ENCODE results near the gene CDH12. TPM values are rescaled to one million over a fixed set of nuclear protein-coding genes. Genes with fewer than 3 reads are reported as not detected.

CDH12 gene
- total RNA-seq, 4 donors from 2014 or later: not detected

DNA sequence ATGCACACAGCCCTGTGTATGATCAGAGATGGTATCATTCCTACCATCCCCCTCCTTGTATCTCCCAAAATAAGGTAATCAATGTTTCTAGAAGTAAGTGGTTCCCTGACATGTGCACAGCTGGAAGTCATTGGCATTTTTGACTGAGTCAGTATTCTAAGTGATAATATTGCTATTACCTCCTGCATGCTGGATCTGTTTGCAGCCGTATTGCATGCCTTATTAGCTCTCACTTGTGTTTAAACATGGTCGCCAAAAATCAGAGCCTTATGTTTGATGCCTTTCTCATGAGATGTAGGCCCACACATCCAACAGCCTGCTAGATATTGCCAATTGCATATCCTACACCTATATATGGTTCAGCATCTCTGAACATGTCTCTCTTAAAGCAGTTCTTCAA lies 254.3 kb downstream of the CDH12 start:
- Histone ChIP-seq H3K27me3 (no peaks in the 10 kb centered on the region), H3K36me3 (no peaks in the 10 kb centered on the region), H3K4me3 (no peak overlapping the region), H3K9me3 (no peaks in the 10 kb centered on the region), H3K27ac (no peak overlapping the region), H3K4me1 (no peaks in the 10 kb centered on the region)
- DNase-seq: no peak
- intact Hi-C loops (cut with DNase I; ENCODE audit: low total_unique reads) (no loop called here), in situ Hi-C loops (cut with MboI; ENCODE audit: low sequenced_read_pairs in 4 of 4) (no loop called here)
- TF ChIP-seq, protein P1, sequence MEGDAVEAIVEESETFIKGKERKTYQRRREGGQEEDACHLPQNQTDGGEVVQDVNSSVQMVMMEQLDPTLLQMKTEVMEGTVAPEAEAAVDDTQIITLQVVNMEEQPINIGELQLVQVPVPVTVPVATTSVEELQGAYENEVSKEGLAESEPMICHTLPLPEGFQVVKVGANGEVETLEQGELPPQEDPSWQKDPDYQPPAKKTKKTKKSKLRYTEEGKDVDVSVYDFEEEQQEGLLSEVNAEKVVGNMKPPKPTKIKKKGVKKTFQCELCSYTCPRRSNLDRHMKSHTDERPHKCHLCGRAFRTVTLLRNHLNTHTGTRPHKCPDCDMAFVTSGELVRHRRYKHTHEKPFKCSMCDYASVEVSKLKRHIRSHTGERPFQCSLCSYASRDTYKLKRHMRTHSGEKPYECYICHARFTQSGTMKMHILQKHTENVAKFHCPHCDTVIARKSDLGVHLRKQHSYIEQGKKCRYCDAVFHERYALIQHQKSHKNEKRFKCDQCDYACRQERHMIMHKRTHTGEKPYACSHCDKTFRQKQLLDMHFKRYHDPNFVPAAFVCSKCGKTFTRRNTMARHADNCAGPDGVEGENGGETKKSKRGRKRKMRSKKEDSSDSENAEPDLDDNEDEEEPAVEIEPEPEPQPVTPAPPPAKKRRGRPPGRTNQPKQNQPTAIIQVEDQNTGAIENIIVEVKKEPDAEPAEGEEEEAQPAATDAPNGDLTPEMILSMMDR (IDR thresholded peaks at IDR 0.05 in 4 of 5, conservative IDR thresholded peaks at IDR 0.05 in 1 of 5): no peak
- TF ChIP-seq POLR2A (IDR thresholded peaks at IDR 0.05): no peak
- ATAC-seq: no peak

DNA sequence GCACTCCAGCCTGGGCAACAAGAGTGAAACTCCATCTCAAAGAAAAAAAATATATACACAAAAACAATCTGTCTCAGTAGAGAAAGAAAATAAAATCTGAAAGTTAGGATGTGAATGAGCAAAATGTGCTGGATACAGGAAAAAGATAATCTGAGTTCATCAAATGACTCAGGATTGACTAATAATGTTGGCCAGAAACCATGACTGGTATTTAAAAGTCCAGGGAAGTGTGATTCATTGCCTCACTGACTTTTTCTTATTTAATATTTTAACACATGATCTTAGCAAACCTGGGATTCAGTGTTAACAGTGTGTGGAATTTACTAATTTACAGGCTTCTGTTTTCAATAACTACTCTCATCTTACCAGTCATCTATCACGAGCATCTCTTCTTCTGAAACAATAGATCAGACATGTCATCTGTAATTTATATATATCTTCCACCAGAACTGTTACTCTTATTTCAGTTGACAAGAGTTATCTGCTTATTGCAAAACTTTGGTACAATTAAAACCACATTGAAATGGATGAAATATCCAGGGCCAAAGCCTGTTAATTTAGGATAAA lies 256.7 kb downstream of the CDH12 start:
- Histone ChIP-seq H3K4me1 (no peaks in the 10 kb centered on the region), H3K4me3 (no peak overlapping the region), H3K9me3 (no peaks in the 10 kb centered on the region), H3K27ac (no peak overlapping the region), H3K27me3 (no peaks in the 10 kb centered on the region), H3K36me3 (no peaks in the 10 kb centered on the region)
- intact Hi-C loops (cut with DNase I; ENCODE audit: low total_unique reads) (no loop called here), in situ Hi-C loops (cut with MboI; ENCODE audit: low sequenced_read_pairs in 4 of 4) (no loop called here)
- ATAC-seq: no peak
- DNase-seq: no peak
- no peak for TF ChIP-seq POLR2A (IDR thresholded peaks at IDR 0.05)
- TF ChIP-seq, protein P1 (IDR thresholded peaks at IDR 0.05 in 4 of 5, conservative IDR thresholded peaks at IDR 0.05 in 1 of 5): no peak

DNA sequence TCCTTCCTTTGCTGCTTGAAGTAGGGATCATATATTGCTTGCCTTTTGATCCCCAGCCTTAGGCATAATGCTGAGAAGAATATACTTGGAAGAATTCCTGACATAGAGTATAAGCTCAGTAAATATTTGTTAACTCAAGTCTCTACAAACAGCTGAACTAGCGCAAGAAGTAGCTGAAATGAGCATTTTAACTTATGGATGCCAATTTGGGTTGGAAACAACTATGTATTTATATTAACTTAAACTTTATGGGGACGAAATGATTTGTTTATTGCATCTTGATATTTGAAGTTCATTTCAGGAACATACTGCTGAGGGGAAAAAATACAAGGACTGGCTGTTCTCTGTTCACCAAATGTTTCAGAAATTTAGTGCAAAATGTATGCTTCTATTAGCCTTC lies 258.7 kb downstream of the CDH12 start:
- in situ Hi-C loops (cut with MboI; ENCODE audit: low sequenced_read_pairs in 4 of 4): no loop called here
- intact Hi-C loops (cut with DNase I; ENCODE audit: low total_unique reads): no loop called here

GRCh38 chr5:22593592-22593991 lies 259.6 kb downstream of the CDH12 start:
- ATAC-seq: no peak
- in situ Hi-C loops (cut with MboI; ENCODE audit: low sequenced_read_pairs in 4 of 4) (no loop called here), intact Hi-C loops (cut with DNase I; ENCODE audit: low total_unique reads) (no loop called here)
- Histone ChIP-seq H3K27me3 (no peaks in the 10 kb centered on the region), H3K36me3 (no peaks in the 10 kb centered on the region), H3K4me3 (no peak overlapping the region), H3K27ac (no peak overlapping the region), H3K4me1 (no peaks in the 10 kb centered on the region), H3K9me3 (no peaks in the 10 kb centered on the region)
- DNase-seq: no peak
- no peak for TF ChIP-seq POLR2A (IDR thresholded peaks at IDR 0.05)
- TF ChIP-seq, protein P1 (IDR thresholded peaks at IDR 0.05 in 4 of 5, conservative IDR thresholded peaks at IDR 0.05 in 1 of 5): no peak

More for the DNA sequence above, 258.7 kb downstream of the CDH12 start:
- Histone ChIP-seq H3K9me3 (no peaks in the 10 kb centered on the region), H3K27ac (no peak overlapping the region), H3K4me1 (no peaks in the 10 kb centered on the region), H3K4me3 (no peak overlapping the region), H3K27me3 (no peaks in the 10 kb centered on the region), H3K36me3 (no peaks in the 10 kb centered on the region)
- no peak for ATAC-seq
- DNase-seq: no peak
- no peak for TF ChIP-seq POLR2A (IDR thresholded peaks at IDR 0.05)
- TF ChIP-seq, protein P1 (IDR thresholded peaks at IDR 0.05 in 4 of 5, conservative IDR thresholded peaks at IDR 0.05 in 1 of 5): no peak

GRCh38 chr5:22591461-22591860 lies 261.7 kb downstream of the CDH12 start:
- no peaks in the 10 kb centered on the region for H3K27me3 ChIP-seq
- H3K4me3 ChIP-seq: no peak overlapping the region
- no peak for ATAC-seq
- H3K36me3 ChIP-seq: no peaks in the 10 kb centered on the region
- no peaks in the 10 kb centered on the region for H3K9me3 ChIP-seq
- DNase-seq: no peak
- TF ChIP-seq, protein P1 (IDR thresholded peaks at IDR 0.05 in 4 of 5, conservative IDR thresholded peaks at IDR 0.05 in 1 of 5): no peak
- TF ChIP-seq POLR2A (IDR thresholded peaks at IDR 0.05): no peak
- intact Hi-C loops (cut with DNase I; ENCODE audit: low total_unique reads) (no loop called here), in situ Hi-C loops (cut with MboI; ENCODE audit: low sequenced_read_pairs in 4 of 4) (no loop called here)
- H3K4me1 ChIP-seq: no peaks in the 10 kb centered on the region
- H3K27ac ChIP-seq: no peak overlapping the region

Data from gastrocnemius medialis (tissue), 4 donors.